ENCODE measurements around the gene NUAK2.

DNA sequence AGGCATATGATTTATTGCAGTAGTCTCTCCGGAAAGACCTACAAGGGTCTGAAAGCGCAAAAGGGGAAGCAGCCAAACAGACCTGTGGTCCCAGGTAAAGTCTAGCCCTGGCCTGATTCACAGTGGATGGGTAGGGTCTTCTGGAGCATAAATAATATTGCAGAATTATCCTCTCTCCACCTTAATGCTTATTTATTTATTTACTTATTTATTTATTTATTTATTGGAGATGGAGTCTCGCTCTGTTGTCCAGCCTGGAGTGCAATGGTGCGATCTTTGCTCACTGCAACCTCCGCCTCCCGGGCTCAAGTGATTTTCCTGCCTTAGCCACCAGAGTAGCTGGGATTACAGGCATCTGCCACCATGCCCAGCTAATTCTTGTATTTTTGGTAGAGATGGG, 46.9 kb upstream of the NUAK2 start:
- TF ChIP-seq CTCF (conservative IDR thresholded peaks at IDR 0.05; ENCODE audit: low read depth, low read length) = no peak
- TF ChIP-seq EZH2 (IDR thresholded peaks at IDR 0.05; ENCODE audit: borderline replicate concordance, low read depth, low read length, poor library complexity, severe bottlenecking) = no peak

Data from A673 (cell line).